ENCODE measurements around the gene CAST.

DNA sequence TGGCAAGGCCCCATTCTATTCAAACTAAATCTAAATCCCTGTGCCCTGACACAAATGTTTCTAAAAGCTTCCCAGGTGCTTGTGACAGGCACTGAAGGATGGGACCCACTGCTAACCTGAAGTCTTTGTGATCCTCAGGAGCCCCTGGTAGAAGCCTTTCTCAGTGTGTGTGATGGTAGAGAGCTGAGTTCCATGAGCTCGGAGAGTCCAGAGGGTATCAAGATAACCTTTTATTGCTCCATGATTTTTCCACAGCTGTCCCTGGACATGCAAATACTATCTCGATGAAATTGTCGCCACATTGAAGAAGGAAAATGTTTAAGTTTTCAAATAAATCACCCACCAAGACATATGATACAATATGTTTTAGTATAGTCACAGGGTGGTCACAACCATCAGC, 7.7 kb downstream of the CAST start:
- TF ChIP-seq, protein P1, sequence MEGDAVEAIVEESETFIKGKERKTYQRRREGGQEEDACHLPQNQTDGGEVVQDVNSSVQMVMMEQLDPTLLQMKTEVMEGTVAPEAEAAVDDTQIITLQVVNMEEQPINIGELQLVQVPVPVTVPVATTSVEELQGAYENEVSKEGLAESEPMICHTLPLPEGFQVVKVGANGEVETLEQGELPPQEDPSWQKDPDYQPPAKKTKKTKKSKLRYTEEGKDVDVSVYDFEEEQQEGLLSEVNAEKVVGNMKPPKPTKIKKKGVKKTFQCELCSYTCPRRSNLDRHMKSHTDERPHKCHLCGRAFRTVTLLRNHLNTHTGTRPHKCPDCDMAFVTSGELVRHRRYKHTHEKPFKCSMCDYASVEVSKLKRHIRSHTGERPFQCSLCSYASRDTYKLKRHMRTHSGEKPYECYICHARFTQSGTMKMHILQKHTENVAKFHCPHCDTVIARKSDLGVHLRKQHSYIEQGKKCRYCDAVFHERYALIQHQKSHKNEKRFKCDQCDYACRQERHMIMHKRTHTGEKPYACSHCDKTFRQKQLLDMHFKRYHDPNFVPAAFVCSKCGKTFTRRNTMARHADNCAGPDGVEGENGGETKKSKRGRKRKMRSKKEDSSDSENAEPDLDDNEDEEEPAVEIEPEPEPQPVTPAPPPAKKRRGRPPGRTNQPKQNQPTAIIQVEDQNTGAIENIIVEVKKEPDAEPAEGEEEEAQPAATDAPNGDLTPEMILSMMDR (IDR thresholded peaks at IDR 0.05): no peak
- TF ChIP-seq POLR2AphosphoS5 (IDR thresholded peaks at IDR 0.05): no peak

All from stomach (tissue), 4 donors.